Endothelial cell of umbilical vein (primary cell): Measurements from ENCODE around the gene CFAP20DC. TPM values are rescaled to one million over a fixed set of nuclear protein-coding genes. Genes with fewer than 3 reads are reported as not detected.

Experiments
- BruUV-seq: library from RNA; stranded (reverse); fragments of 400-500 nt; replicated peaks from 2 replicates; lab custom pipeline; 2021; lab: Mats Ljungman, UMichigan
- CTCF ChIA-PET: fragments of 300-600, 350-600 bp; sonication (Branson Sonifier 250); formaldehyde crosslinking; loops from one replicate; lab custom pipeline; 2021; ENCODE audit warnings: antibody characterized with exemption, inconsistent platforms; lab: Charles Lee
- POLR2A ChIA-PET: fragments of 300-600, 350-600 bp; sonication (Branson Sonifier 250); formaldehyde crosslinking; loops from one replicate; lab custom pipeline; 2021; ENCODE audit warnings: antibody characterized with exemption, inconsistent platforms; lab: Charles Lee
- DNase-seq: peaks from one replicate; pipeline ENCODE4 v3.0.0-alpha.2; 2011; ENCODE audit warnings: low read depth, low spot score
- FAIRE-seq: peaks from 2 replicates; lab custom pipeline; 2011; peaks lifted over from hg19 to GRCh38; lab: Jason Lieb, UNC
- H2AFZ ChIP-seq: 2 replicates; pipeline ENCODE4 v1.6.0; 2012; ENCODE audit warnings: low read depth, low read length, control low read depth, inconsistent platforms
- H3K27ac ChIP-seq: 2 replicates; pipeline ENCODE4 v1.5.1; 2011; ENCODE audit warnings: low read depth, mild to moderate bottlenecking, control low read depth, low read length, moderate library complexity; ENCODE audit not compliant: insufficient read depth
- H3K27me3 ChIP-seq, 2 experiments: 2 replicates each; pipeline versions ENCODE4 v1.6.0 to v1.6.1; 2011; ENCODE audit warnings: low read length in 2 of 2, mixed read lengths in 1 of 2; ENCODE audit not compliant: control insufficient read depth in 2 of 2, insufficient read depth in 2 of 2
- H3K36me3 ChIP-seq, 2 experiments: 2 replicates in 1 of 2; 3 replicates in 1 of 2; pipeline ENCODE4 v1.5.1; 2011; ENCODE audit warnings: low read length in 2 of 2, mild to moderate bottlenecking in 1 of 2, moderate library complexity in 1 of 2; ENCODE audit not compliant: control insufficient read depth in 2 of 2, insufficient read depth in 2 of 2; ENCODE audit errors: extremely low read depth in 1 of 2
- H3K4me1 ChIP-seq: 3 replicates; pipeline ENCODE4 v1.5.1; 2011; ENCODE audit warnings: mild to moderate bottlenecking, low read length; ENCODE audit not compliant: control insufficient read depth, insufficient read depth; ENCODE audit errors: extremely low read depth
- H3K4me2 ChIP-seq: 2 replicates; pipeline ENCODE4 v1.6.1; 2011; ENCODE audit warnings: low read length, control low read depth, mixed read lengths; ENCODE audit not compliant: insufficient read depth
- H3K4me3 ChIP-seq, 3 experiments: fragments of 200-600 bp in 1 of 3; sonication (generic), shearing (Covaris generic) in 1 of 3; replicated peaks in 1 of 3; 2 replicates each; pipeline ENCODE4 v1.5.1; 2011 to 2016; ENCODE audit warnings: control low read depth in 3 of 3, low read length in 3 of 3, mild to moderate bottlenecking in 2 of 3, inconsistent platforms in 1 of 3, low read depth in 1 of 3, moderate library complexity in 1 of 3; ENCODE audit not compliant: insufficient read depth in 1 of 3
- H3K79me2 ChIP-seq: 2 replicates; pipeline ENCODE4 v1.6.0; 2012; ENCODE audit warnings: low read length, inconsistent platforms; ENCODE audit not compliant: control insufficient read depth, insufficient read depth
- H3K9ac ChIP-seq: replicated peaks from 2 replicates; pipeline ENCODE3; 2011; ENCODE audit warnings: low read length, control low read depth; ENCODE audit not compliant: insufficient read depth; ENCODE audit errors: extremely low read depth
- H3K9me1 ChIP-seq: replicated peaks from 3 replicates; pipeline ENCODE4 v1.6.0; 2011; ENCODE audit warnings: mild to moderate bottlenecking, low read length; ENCODE audit not compliant: control insufficient read depth, insufficient read depth; ENCODE audit errors: extremely low read depth
- H3K9me3 ChIP-seq: replicated peaks from 2 replicates; pipeline ENCODE4 v1.5.1; 2012; ENCODE audit warnings: low read length, inconsistent platforms; ENCODE audit not compliant: control insufficient read depth, insufficient read depth
- H4K20me1 ChIP-seq: replicated peaks from 2 replicates; pipeline ENCODE3; 2011; ENCODE audit warnings: mild to moderate bottlenecking, low read length; ENCODE audit not compliant: control insufficient read depth, insufficient read depth; ENCODE audit errors: extremely low read depth
- CTCF ChIP-seq, 2 donors: IDR thresholded peaks; 1 replicate in 1 of 2; 2 replicates in 1 of 2; pipeline ENCODE4 v1.5.1; 2011; ENCODE audit warnings: low read length in 2 of 2, mild to moderate bottlenecking in 2 of 2, moderate library complexity in 2 of 2, control low read depth in 1 of 2, inconsistent platforms in 1 of 2, low read depth in 1 of 2; ENCODE audit not compliant: insufficient read depth in 1 of 2; ENCODE audit errors: extremely low read depth in 1 of 2
- EZH2 ChIP-seq: IDR thresholded peaks from 2 replicates; pipeline ENCODE4 v1.6.1; 2012; ENCODE audit warnings: borderline replicate concordance, low read depth, mild to moderate bottlenecking, moderate library complexity, low read length, inconsistent platforms; ENCODE audit not compliant: severe bottlenecking
- FOS ChIP-seq: IDR thresholded peaks from 2 replicates; pipeline ENCODE4 v1.6.1; 2011; ENCODE audit warnings: mild to moderate bottlenecking, low read length, moderate library complexity, borderline replicate concordance; ENCODE audit not compliant: insufficient read depth
- GATA2 ChIP-seq: IDR thresholded peaks from 2 replicates; pipeline ENCODE4 v1.7.0; 2011; ENCODE audit warnings: low read depth, mild to moderate bottlenecking, moderate library complexity, mixed read lengths, low read length; ENCODE audit not compliant: insufficient read length, insufficient read depth
- JUN ChIP-seq: IDR thresholded peaks from 2 replicates; pipeline ENCODE4 v1.6.1; 2011; ENCODE audit warnings: borderline replicate concordance, low read depth; ENCODE audit not compliant: insufficient read length, insufficient read depth
- MYC ChIP-seq: IDR thresholded peaks from one replicate; pipeline ENCODE4 v1.6.1; 2011; ENCODE audit warnings: mild to moderate bottlenecking, low read depth, low read length
- POLR2A ChIP-seq: IDR thresholded peaks from 2 replicates; pipeline ENCODE4 v1.6.1; 2012; ENCODE audit warnings: low read depth, mild to moderate bottlenecking, control low read depth, low read length
- POLR2AphosphoS5 ChIP-seq: IDR thresholded peaks from 2 replicates; pipeline ENCODE4 v1.6.1; 2012; ENCODE audit warnings: low read depth, mild to moderate bottlenecking, control low read depth, low read length, moderate library complexity; ENCODE audit not compliant: insufficient read depth
- dilution Hi-C: fragments of 300-500 bp; cut with MboI; formaldehyde crosslinking; loops from one replicate; pipeline ENCODE4 v1.15.0; 2019; ENCODE audit warnings: low sequenced_read_pairs; ENCODE audit not compliant: extremely low pct_ligation_motif_present
- intact Hi-C: fragments of 100-400 bp; cut with micrococcal nuclease; formaldehyde crosslinking; loops from one replicate; pipeline ENCODE4 v1.10.0; 2022
- polyA plus RNA-seq, 4 experiments: library from polyadenylated mRNA; depleted of rRNA in 3 of 4; stranded (reverse) in 3 of 4; unstranded in 1 of 4; fragments of >200 nt; gene quantifications; 2 replicates each; pipeline versions ENCODE4 v1.2.1 to v1.2.3, GENCODE V29; 2011 to 2012; ENCODE audit warnings: missing spikeins in 1 of 4
- total RNA-seq: library from RNA; stranded (reverse); gene quantifications from 2 replicates; pipeline ENCODE4 v1.2.3, GENCODE V29; 2021
- TF ChIP-seq, protein P1 (sequence below): IDR thresholded peaks from 2 replicates; pipeline ENCODE4 v1.6.1; 2011; ENCODE audit not compliant: insufficient read depth, insufficient read length

CFAP20DC gene
- total and polyA plus RNA-seq, 2 donors (not counting 3 experiments of a cell fraction or from before 2014, with no cell fraction given), result 0.92 to 2.1 TPM

DNA sequence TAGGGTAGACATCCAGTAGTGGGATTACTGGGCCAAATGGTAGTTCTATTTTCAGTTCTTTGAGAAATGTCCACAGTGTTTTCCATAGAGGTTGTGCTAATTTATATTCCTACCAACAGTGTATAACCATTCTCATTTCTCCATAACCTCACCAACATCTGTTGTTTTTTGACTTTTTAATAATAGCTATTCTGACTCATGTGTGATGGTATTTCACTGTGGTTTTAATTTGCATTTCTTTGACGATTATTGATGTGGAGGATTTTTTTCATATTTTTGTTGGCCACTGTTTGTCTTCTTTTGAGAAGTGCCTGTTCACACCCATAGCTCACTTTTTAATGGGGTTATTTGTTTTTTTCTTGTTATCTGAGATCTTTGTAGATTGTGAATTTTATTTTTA, 125.2 kb downstream of the CFAP20DC start:
- no peak overlapping the region for H3K4me2 ChIP-seq
- H3K9me3 ChIP-seq, result no peaks in the 10 kb centered on the region
- no peaks in the 10 kb centered on the region for H3K4me1 ChIP-seq
- FAIRE-seq (no peak), DNase-seq (no peak)
- no peak overlapping the region for H3K27ac ChIP-seq
- H4K20me1 ChIP-seq, result no peaks in the 10 kb centered on the region
- CTCF ChIA-PET, result no interaction called here
- H3K79me2 ChIP-seq, result no peaks in the 10 kb centered on the region
- dilution Hi-C loops (no loop called here), intact Hi-C loops (no loop called here)
- H3K4me3 ChIP-seq, result no peak overlapping the region
- H3K9me1 ChIP-seq, result no peaks in the 10 kb centered on the region
- H2AFZ ChIP-seq, result no peak overlapping the region
- BruUV-seq, result no TSS peak
- H3K9ac ChIP-seq, result no peak overlapping the region
- H3K27me3 ChIP-seq, result no peaks in the 10 kb centered on the region
- TF ChIP-seq CTCF (IDR thresholded peaks at IDR 0.05; ENCODE audit: extremely low read depth in 1 of 2, insufficient read depth in 1 of 2, low read depth in 1 of 2, low read length in 2 of 2) (no peak), JUN (no peak), EZH2 (no peak), POLR2AphosphoS5 (no peak), MYC (no peak), FOS (no peak), GATA2 (no peak), POLR2A (no peak)
- TF ChIP-seq, protein P1, sequence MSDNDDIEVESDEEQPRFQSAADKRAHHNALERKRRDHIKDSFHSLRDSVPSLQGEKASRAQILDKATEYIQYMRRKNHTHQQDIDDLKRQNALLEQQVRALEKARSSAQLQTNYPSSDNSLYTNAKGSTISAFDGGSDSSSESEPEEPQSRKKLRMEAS, result no peak
- POLR2A ChIA-PET, result no interaction called here
- H3K36me3 ChIP-seq, result no peaks in the 10 kb centered on the region
